Memory B cell (primary cell): ENCODE measurements around the gene PPA2.

Experiments used
- ATAC-seq: fragments of 150-1000 bp; cut with Tn5 transposase; 2 replicates; pipeline ENCODE4 v1.10.0; 2021; ENCODE audit warnings: low read depth, mild to moderate bottlenecking, moderate library complexity
- DNase-seq, 2 donors: peaks; one replicate each; pipeline ENCODE4 v3.0.0; 2022; ENCODE audit warnings: low spot score in 2 of 2
- H3K27ac Mint-ChIP-seq: one replicate; pipeline ENCODE4 v1.8.0; 2022; ENCODE audit warnings: mild to moderate bottlenecking, moderate library complexity, mixed read lengths
- H3K27me3 Mint-ChIP-seq: one replicate; pipeline ENCODE4 v1.8.0; 2022; ENCODE audit warnings: mixed read lengths
- H3K36me3 Mint-ChIP-seq: one replicate; pipeline ENCODE4 v1.8.0; 2022; ENCODE audit warnings: mild to moderate bottlenecking, mixed read lengths
- H3K4me1 Mint-ChIP-seq: one replicate; pipeline ENCODE4 v1.8.0; 2022; ENCODE audit warnings: mixed read lengths
- H3K4me3 Mint-ChIP-seq: one replicate; pipeline ENCODE4 v1.8.0; 2022; ENCODE audit warnings: mild to moderate bottlenecking, moderate library complexity, mixed read lengths
- H3K9me3 Mint-ChIP-seq: one replicate; pipeline ENCODE4 v1.8.0; 2022; ENCODE audit warnings: mixed read lengths

Gene PPA2

DNA sequence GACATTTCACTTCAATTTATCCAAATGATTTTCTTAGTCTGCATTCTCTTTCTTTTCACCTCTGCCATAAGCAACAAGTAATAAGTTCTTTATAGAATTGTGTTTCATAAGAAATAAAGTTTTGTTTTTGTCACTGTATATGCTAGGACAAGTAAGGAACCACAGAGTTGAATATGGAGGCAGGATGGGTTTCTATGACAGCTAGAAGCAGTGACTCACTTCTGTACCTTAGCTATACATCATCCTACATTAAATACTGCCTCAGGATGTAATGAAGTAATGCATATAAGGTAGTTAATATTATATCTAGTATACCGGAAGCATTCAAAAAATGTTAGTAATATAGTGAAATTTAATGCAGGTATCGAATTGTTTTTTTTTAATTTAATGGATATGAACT lies 128.0 kb downstream of the PPA2 start:
- H3K4me3 Mint-ChIP-seq = no peak overlapping the region
- ATAC-seq (no peak), DNase-seq (no peak)
- H3K4me1 Mint-ChIP-seq = no peaks in the 10 kb centered on the region
- H3K27me3 Mint-ChIP-seq = no peaks in the 10 kb centered on the region
- no peak overlapping the region for H3K27ac Mint-ChIP-seq
- H3K9me3 Mint-ChIP-seq = no peaks in the 10 kb centered on the region
- H3K36me3 Mint-ChIP-seq = no peaks in the 10 kb centered on the region

DNA sequence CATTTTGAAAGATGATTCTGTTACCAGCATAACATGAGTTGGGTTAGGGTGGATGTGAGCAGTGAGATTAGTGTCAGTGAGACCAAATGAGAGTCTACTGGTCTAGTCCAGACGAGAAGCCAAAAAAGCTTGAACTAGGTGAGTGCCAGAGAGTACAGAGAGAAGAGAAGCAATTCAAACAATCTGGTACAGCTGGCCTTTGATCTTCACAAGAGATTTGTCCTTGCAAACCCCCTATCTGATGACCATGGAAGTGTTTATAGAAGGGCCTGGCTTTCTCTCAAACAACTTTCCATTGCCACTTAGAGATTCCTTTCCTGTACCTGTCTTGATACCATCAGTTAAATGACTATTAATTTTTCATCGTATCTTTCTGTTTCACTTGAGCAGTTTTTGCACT lies 128.5 kb downstream of the PPA2 start:
- Mint-ChIP-seq H3K27me3 (no peaks in the 10 kb centered on the region), H3K9me3 (no peaks in the 10 kb centered on the region), H3K36me3 (no peaks in the 10 kb centered on the region), H3K4me1 (no peaks in the 10 kb centered on the region), H3K27ac (no peak overlapping the region), H3K4me3 (no peak overlapping the region)
- no peak for ATAC-seq
- no peak for DNase-seq

DNA sequence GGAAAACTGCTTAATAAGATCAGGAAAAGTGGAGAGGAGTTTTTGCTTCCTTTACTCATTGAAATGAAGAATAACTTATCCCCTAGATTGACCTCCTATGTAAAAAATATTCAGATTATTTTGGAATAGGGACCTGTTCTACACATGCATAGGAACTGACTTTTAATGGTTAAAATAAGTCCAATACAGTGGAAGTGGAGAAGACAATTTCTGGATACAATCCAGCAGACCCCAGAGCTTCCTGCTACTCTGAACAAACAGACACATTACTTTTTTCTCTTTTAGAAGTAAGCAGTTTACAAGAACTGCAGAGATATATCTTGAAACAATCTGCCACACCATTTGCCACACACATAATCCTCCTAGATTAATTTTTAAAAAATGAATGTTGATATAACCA lies 129.7 kb downstream of the PPA2 start:
- no peak for ATAC-seq
- Mint-ChIP-seq H3K4me3 (no peak overlapping the region), H3K27ac (no peak overlapping the region), H3K27me3 (no peaks in the 10 kb centered on the region), H3K4me1 (no peaks in the 10 kb centered on the region), H3K36me3 (no peaks in the 10 kb centered on the region), H3K9me3 (no peaks in the 10 kb centered on the region)
- DNase-seq = no peak

DNA sequence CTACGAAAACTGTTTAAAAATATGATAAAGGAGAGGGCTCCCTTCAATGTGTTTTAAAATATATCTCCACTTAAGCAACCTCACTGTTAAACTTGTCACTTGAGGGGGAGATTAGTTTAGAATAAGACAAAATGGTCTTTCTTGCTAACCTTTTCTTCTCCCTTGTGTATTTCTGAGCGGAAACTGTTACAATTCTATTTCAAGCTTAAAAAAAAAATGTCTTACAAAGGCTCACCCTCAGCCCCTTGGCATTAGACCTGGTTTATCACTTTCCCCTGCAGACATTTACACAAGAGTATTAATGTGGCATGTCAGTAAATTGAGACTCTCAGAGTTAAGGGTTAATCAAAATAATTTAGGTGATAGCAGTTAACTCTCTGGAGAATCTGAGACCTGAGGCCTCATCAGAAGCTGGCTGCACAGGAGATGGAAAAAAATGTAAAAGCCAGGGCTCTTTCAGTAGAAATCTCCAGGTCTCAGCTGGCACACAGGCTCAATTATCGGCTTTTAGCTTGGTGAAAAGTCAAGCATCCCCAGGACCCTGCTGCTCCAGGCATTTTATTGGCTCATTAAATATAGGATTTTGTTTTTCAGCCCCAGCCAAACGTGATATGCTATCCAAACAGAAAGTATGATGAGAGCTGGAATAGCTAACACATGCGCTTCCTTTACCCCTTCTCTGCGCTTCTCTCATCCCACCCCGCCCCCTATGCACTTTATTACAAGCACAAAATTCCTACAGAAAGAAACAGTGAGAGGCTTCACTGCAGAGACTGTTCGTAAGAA lies 130.5 kb downstream of the PPA2 start:
- Mint-ChIP-seq H3K9me3 (no peaks in the 10 kb centered on the region), H3K4me1 (no peaks in the 10 kb centered on the region), H3K4me3 (no peak overlapping the region), H3K36me3 (no peaks in the 10 kb centered on the region), H3K27ac (no peak overlapping the region), H3K27me3 (no peaks in the 10 kb centered on the region)
- no peak for ATAC-seq
- DNase-seq = no peak

DNA sequence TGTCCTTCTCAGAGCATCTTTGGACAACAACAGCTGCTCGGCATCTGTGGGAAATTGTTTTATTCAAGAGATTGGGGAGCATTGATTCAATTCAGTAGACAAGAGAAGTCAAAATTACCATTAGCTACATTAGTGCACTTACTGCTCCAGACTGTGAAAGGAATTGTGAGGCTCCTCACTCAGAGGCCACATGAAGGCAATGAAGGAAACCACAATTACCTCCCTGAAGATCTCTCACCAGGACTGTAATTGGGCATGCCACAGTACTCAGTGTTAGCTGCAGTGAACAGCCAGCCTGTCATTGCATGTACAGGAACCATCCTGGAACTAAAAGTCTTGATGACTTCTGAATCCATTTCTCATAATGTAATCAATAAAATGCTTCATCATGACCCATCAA lies 144.8 kb downstream of the PPA2 start:
- DNase-seq = no peak
- H3K27ac Mint-ChIP-seq = no peak overlapping the region
- no peak for ATAC-seq
- no peaks in the 10 kb centered on the region for H3K4me1 Mint-ChIP-seq
- H3K9me3 Mint-ChIP-seq = no peaks in the 10 kb centered on the region
- no peaks in the 10 kb centered on the region for H3K27me3 Mint-ChIP-seq
- no peaks in the 10 kb centered on the region for H3K36me3 Mint-ChIP-seq
- no peak overlapping the region for H3K4me3 Mint-ChIP-seq

DNA sequence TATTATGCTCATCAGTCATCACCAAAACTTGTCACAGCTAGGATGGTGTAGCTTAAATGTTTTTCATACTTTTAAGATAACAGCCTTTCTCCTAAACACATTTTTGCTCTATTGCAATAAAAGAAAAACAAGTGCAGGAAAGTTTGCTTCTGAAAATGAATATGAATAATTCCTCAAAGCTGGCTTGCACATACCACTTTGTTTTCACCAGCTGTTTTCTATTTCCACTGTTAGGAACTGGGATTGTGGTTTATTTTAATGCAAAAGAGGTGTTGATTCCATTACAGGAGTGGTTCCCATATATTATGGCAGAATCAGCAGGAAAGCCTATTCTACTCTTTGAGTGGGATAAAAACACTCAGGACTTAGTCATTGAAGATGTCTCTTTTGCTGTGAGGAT lies 145.9 kb downstream of the PPA2 start:
- no peaks in the 10 kb centered on the region for H3K4me1 Mint-ChIP-seq
- no peaks in the 10 kb centered on the region for H3K27me3 Mint-ChIP-seq
- ATAC-seq = no peak
- DNase-seq = no peak
- H3K36me3 Mint-ChIP-seq = no peaks in the 10 kb centered on the region
- no peak overlapping the region for H3K27ac Mint-ChIP-seq
- no peak overlapping the region for H3K4me3 Mint-ChIP-seq
- H3K9me3 Mint-ChIP-seq = no peaks in the 10 kb centered on the region

DNA sequence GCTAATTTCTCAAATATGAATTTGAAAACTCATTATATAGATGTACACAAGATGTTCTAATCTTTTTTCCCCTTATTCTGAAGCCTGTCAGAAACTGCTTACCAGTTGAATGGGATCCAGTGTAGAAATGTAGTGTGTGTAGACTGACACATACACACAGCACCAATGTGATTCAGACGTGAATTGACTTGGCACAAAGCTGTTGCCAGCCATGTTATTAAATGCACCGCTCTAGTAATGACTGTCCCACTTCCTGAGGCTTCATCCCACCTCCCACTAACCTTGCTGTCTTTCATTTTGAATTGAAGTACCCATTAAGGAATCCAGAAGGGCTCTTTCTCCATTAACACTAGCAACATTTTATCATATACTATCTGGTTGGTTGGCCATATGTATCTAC lies 146.6 kb downstream of the PPA2 start:
- no peaks in the 10 kb centered on the region for H3K4me1 Mint-ChIP-seq

More for the DNA sequence above, 146.6 kb downstream of the PPA2 start:
- Mint-ChIP-seq H3K36me3 (no peaks in the 10 kb centered on the region), H3K27me3 (no peaks in the 10 kb centered on the region), H3K4me3 (no peak overlapping the region), H3K9me3 (no peaks in the 10 kb centered on the region), H3K27ac (no peak overlapping the region)
- no peak for DNase-seq
- ATAC-seq = no peak
